ENCODE measurements around the gene P4HA2. TPM values are rescaled to one million over a fixed set of nuclear protein-coding genes. Genes with fewer than 3 reads are reported as not detected.

P4HA2 gene
- total and polyA plus RNA-seq, 9 of the 15 experiments (the other 6 are each of a cell fraction or from before 2014, with no cell fraction given): 9.6 to 50.0 (median 12.7) TPM

DNA sequence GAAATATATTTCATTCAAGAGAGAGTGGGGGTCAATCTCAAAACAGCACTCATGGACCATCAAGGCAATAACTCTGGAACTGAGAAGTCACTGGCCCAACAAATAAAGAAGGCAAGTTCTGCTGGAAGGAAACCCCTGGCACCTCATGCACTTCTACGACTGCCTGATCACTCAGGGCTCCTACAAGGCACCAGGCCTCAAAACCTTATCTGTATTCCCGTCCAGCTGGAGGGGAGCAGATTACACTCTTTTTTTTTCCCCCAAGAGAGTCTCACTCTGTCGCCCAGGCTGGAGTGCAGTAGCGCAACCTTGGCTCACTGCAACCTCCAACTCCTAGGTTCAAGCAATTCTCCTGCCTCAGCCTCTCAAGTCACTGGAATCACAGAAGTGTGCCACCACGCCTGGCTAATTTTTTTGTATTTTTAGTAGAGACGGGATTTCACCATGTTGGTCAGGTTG lies 49.9 kb downstream of the P4HA2 start (continued):
- TF ChIP-seq ESRRB (CRISPR knock-in tag; IDR thresholded peaks at IDR 0.05; ENCODE audit: borderline replicate concordance): no peak
- peak; percentile 85 for TF ChIP-seq LEF1 (IDR thresholded peaks at IDR 0.05)
- TF ChIP-seq ZNF408 (CRISPR knock-in tag; IDR thresholded peaks at IDR 0.05; ENCODE audit: low read depth): no peak
- 0 out of 2 replicates have a peak, but pooled peaks have one; percentile 13 for TF ChIP-seq MAFK (IDR thresholded peaks at IDR 0.05; ENCODE audit: low read length)
- TF ChIP-seq TCFL5 (CRISPR knock-in tag; conservative IDR thresholded peaks at IDR 0.05): no peak
- TF ChIP-seq, protein P1, sequence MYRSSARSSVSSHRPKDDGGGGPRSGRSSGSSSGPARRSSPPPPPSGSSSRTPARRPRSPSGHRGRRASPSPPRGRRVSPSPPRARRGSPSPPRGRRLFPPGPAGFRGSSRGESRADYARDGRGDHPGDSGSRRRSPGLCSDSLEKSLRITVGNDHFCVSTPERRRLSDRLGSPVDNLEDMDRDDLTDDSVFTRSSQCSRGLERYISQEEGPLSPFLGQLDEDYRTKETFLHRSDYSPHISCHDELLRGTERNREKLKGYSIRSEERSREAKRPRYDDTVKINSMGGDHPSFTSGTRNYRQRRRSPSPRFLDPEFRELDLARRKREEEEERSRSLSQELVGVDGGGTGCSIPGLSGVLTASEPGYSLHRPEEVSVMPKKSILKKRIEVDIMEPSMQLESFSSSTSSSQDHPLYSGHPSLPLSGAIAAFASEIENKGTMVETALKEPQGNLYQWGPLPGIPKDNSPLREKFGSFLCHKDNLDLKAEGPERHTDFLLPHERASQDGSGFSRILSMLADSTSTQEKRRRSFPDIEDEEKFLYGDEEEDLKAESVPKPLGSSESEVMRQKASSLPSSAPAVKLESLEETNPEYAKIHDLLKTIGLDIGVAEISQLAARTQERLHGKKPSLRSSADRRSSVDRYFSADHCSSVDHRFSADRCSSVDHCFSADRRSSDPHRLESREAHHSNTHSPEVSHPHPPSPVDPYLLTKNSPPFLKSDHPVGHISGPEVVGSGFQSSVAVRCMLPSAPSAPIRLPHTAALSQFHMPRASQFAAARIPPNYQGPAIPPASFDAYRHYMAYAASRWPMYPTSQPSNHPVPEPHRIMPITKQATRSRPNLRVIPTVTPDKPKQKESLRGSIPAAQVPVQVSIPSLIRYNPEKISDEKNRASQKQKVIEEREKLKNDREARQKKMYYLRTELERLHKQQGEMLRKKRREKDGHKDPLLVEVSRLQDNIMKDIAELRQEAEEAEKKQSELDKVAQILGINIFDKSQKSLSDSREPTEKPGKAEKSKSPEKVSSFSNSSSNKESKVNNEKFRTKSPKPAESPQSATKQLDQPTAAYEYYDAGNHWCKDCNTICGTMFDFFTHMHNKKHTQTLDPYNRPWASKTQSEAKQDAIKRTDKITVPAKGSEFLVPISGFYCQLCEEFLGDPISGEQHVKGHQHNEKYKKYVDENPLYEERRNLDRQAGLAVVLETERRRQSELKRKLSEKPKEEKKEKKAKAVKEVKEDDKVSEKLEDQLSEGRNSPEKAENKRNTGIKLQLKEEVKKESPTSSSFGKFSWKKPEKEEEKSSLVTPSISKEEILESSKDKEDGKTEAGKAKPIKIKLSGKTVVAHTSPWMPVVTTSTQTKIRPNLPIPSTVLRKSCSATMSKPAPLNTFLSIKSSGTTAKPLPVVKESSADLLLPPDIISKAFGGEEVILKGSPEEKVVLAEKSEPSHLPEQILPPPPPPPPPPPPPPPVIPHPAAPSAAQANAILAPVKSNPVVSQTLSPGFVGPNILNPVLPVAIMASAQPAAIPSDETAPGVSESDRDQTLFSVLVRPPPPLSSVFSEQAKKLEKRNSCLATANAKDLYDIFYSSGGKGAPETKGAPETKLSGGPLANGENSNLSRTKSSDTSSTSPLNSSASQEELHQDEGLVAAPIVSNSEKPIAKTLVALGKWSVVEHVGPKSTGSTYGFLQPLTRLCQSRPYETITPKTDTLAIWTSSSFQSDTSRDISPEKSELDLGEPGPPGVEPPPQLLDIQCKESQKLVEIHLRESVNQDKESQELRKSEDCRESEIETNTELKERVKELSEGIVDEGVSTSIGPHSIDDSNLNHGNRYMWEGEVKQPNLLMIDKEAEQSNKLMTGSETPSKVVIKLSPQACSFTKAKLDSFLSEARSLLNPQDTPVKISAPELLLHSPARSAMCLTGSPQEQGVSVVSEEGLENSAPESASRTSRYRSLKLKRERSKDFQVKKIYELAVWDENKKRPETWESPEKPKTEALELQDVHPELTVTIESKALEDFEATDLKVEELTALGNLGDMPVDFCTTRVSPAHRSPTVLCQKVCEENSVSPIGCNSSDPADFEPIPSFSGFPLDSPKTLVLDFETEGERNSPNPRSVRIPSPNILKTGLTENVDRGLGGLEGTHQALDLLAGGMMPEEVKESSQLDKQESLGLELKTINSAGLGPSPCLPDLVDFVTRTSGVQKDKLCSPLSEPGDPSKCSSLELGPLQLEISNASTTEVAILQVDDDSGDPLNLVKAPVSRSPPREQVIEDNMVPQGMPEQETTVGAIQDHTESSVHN (IDR thresholded peaks at IDR 0.05; ENCODE audit: borderline replicate concordance in 1 of 2, low read depth in 1 of 2): no peak
- peak; percentile 84 for TF ChIP-seq DMBX1 (CRISPR knock-in tag; IDR thresholded peaks at IDR 0.05; ENCODE audit: borderline replicate concordance)
- TF ChIP-seq, protein P2, sequence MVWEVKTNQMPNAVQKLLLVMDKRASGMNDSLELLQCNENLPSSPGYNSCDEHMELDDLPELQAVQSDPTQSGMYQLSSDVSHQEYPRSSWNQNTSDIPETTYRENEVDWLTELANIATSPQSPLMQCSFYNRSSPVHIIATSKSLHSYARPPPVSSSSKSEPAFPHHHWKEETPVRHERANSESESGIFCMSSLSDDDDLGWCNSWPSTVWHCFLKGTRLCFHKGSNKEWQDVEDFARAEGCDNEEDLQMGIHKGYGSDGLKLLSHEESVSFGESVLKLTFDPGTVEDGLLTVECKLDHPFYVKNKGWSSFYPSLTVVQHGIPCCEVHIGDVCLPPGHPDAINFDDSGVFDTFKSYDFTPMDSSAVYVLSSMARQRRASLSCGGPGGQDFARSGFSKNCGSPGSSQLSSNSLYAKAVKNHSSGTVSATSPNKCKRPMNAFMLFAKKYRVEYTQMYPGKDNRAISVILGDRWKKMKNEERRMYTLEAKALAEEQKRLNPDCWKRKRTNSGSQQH (CRISPR knock-in tag; IDR thresholded peaks at IDR 0.05): 0 out of 2 replicates have a peak, but pooled peaks have one; percentile 6
- peak; percentile 44; the same call in 1 of the 2 replicates for TF ChIP-seq CTBP1 (IDR thresholded peaks at IDR 0.05; ENCODE audit: borderline replicate concordance)
- TF ChIP-seq, protein P3, sequence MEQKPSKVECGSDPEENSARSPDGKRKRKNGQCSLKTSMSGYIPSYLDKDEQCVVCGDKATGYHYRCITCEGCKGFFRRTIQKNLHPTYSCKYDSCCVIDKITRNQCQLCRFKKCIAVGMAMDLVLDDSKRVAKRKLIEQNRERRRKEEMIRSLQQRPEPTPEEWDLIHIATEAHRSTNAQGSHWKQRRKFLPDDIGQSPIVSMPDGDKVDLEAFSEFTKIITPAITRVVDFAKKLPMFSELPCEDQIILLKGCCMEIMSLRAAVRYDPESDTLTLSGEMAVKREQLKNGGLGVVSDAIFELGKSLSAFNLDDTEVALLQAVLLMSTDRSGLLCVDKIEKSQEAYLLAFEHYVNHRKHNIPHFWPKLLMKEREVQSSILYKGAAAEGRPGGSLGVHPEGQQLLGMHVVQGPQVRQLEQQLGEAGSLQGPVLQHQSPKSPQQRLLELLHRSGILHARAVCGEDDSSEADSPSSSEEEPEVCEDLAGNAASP (IDR thresholded peaks at IDR 0.05): no peak
- TF ChIP-seq ZKSCAN3 (CRISPR knock-in tag; IDR thresholded peaks at IDR 0.05): no peak
- TF ChIP-seq NEUROD1 (IDR thresholded peaks at IDR 0.05; ENCODE audit: borderline replicate concordance, low read depth, low read length, partially characterized antibody): peak; percentile 69
- TF ChIP-seq SMAD4 (CRISPR knock-in tag; conservative IDR thresholded peaks at IDR 0.05): peak; percentile 78
- no peak for TF ChIP-seq UBTF (IDR thresholded peaks at IDR 0.05; ENCODE audit: borderline replicate concordance in 1 of 2, low read depth in 2 of 2, low read length in 2 of 2)
- TF ChIP-seq ZC3H11A (IDR thresholded peaks at IDR 0.05; ENCODE audit: low read depth, low read length): no peak

Measured in K562 (cell line).